Gastroesophageal sphincter (tissue), 3 donors: ENCODE data around the gene MACF1.
"Not testable (repeated sequence)": the region's sequence is repeated elsewhere in the genome, so short reads cannot be mapped to it uniquely, and the experiment has no call there.

Experiments used
- CTCF ChIP-seq, 4 experiments: fragments of 200-600 bp in 2 of 4; fragments of 450-650 bp in 2 of 4; sonication (generic) in 1 of 4; IDR thresholded peaks; one replicate each; pipeline ENCODE4 v1.5.1; 2017 to 2019; ENCODE audit warnings: antibody characterized with exemption in 4 of 4, mild to moderate bottlenecking in 2 of 4, moderate library complexity in 2 of 4
- POLR2A ChIP-seq, 2 donors: fragments of 450-650 bp; IDR thresholded peaks; one replicate each; pipeline ENCODE4 v1.6.1; 2017; ENCODE audit warnings: antibody characterized with exemption in 2 of 2, mild to moderate bottlenecking in 2 of 2, moderate library complexity in 1 of 2
- POLR2AphosphoS5 ChIP-seq: sonication (generic); formaldehyde crosslinking; IDR thresholded peaks from one replicate; pipeline ENCODE4 v1.6.1; 2017; ENCODE audit warnings: antibody characterized with exemption

- not testable (repeated sequence) for TF ChIP-seq POLR2A (IDR thresholded peaks at IDR 0.05); POLR2AphosphoS5; CTCF (IDR thresholded peaks at IDR 0.05)
These were observed 294.3 kb downstream of the MACF1 start for GRCh38 chr1:39498821-39499220.
